Gastroesophageal sphincter (tissue), 3 donors: ENCODE results near the gene ZFR2.

Source experiments
- CTCF ChIP-seq, 4 experiments: fragments of 200-600 bp in 2 of 4; fragments of 450-650 bp in 2 of 4; sonication (generic) in 1 of 4; IDR thresholded peaks; one replicate each; pipeline ENCODE4 v1.5.1; 2017 to 2019; ENCODE audit warnings: antibody characterized with exemption in 4 of 4, mild to moderate bottlenecking in 2 of 4, moderate library complexity in 2 of 4
- POLR2A ChIP-seq, 2 donors: fragments of 450-650 bp; IDR thresholded peaks; one replicate each; pipeline ENCODE4 v1.6.1; 2017; ENCODE audit warnings: antibody characterized with exemption in 2 of 2, mild to moderate bottlenecking in 2 of 2, moderate library complexity in 1 of 2
- POLR2AphosphoS5 ChIP-seq: sonication (generic); formaldehyde crosslinking; IDR thresholded peaks from one replicate; pipeline ENCODE4 v1.6.1; 2017; ENCODE audit warnings: antibody characterized with exemption

GRCh38 chr19:3768748-3769099 lies 100.1 kb downstream of the ZFR2 start:
- TF ChIP-seq CTCF (IDR thresholded peaks at IDR 0.05) (no peak), POLR2A (IDR thresholded peaks at IDR 0.05) (no peak), POLR2AphosphoS5 (no peak)
